ENCODE data around the gene HBP1. TPM values are rescaled to one million over a fixed set of nuclear protein-coding genes. Genes with fewer than 3 reads are reported as not detected.

Gene HBP1
- total RNA-seq, 2 experiments from 2014 or later = 9.3 to 18.1 TPM

DNA sequence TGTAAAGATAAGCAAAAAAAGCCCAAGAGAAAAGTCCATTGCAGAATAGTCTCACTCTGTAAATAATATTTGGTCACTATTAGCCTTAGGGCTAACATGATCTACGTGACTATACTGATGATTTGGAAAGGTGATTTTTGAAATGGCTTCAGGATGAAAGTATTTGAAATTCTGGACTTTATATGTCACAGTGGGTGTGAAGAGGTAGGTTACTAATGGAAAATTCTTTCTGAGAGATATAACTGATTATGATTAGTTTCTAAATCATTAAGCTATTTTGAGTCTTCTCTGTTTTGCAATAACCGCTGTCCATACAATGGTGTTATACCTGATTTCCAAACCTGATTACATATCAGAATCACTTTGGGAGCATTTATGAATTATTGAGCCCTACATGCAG lies 20.1 kb upstream of the HBP1 start:
- Histone ChIP-seq H3K4me3 (ENCODE audit: low read depth, low read length, poor library complexity, severe bottlenecking) (no peak overlapping the region), H3K36me3 (ENCODE audit: insufficient read depth, low read length) (peaks cover 75% of the 10 kb centered on the region), H4K20me1 (ENCODE audit: insufficient read depth, low read length) (no peaks in the 10 kb centered on the region; the same call in 1 of the 2 replicates), H3K9me2 (ENCODE audit: insufficient read depth, low read length) (no peaks in the 10 kb centered on the region), H3K27ac (ENCODE audit: low read depth, low read length, poor library complexity, severe bottlenecking) (peak overlapping the region; percentile 53), H3K9me3 (ENCODE audit: low read length) (no peaks in the 10 kb centered on the region), H3K4me1 (ENCODE audit: insufficient read depth, low read length, poor library complexity, severe bottlenecking) (peaks cover 53% of the 10 kb centered on the region), H2AFZ (ENCODE audit: low read length) (no peak overlapping the region), H3K4me2 (ENCODE audit: low read length) (no peak overlapping the region), H3K79me2 (ENCODE audit: insufficient read depth, low read depth, low read length) (peaks cover 33% of the 10 kb centered on the region; the same call in 1 of the 2 replicates)
- intact Hi-C loops (cut with micrococcal nuclease; ENCODE audit: unreplicated experiment) = no loop called here
- ChIA-PET CTCF (ENCODE audit: unreplicated experiment) (interaction anchor here (1.1 to 1.3 kb wide), 2 partner anchors 201 to 356 kb away, joined by 3 to 7 read pairs; no protein-coding TSS in a partner anchor), POLR2A (interaction anchor here (0.6 to 2.7 kb wide), 4 partner anchors 17 to 204 kb away, joined by 3 to 12 read pairs (median 8); no protein-coding TSS in a partner anchor)
- TF ChIP-seq, protein P1, sequence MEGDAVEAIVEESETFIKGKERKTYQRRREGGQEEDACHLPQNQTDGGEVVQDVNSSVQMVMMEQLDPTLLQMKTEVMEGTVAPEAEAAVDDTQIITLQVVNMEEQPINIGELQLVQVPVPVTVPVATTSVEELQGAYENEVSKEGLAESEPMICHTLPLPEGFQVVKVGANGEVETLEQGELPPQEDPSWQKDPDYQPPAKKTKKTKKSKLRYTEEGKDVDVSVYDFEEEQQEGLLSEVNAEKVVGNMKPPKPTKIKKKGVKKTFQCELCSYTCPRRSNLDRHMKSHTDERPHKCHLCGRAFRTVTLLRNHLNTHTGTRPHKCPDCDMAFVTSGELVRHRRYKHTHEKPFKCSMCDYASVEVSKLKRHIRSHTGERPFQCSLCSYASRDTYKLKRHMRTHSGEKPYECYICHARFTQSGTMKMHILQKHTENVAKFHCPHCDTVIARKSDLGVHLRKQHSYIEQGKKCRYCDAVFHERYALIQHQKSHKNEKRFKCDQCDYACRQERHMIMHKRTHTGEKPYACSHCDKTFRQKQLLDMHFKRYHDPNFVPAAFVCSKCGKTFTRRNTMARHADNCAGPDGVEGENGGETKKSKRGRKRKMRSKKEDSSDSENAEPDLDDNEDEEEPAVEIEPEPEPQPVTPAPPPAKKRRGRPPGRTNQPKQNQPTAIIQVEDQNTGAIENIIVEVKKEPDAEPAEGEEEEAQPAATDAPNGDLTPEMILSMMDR (conservative IDR thresholded peaks at IDR 0.05; ENCODE audit: low read length) = no peak; the same call in 1 of the 2 replicates
- no peak for TF ChIP-seq EZH2phosphoT487 (IDR thresholded peaks at IDR 0.05; ENCODE audit: borderline replicate concordance, low read depth, low read length)
- no peak for DNase-seq (ENCODE audit: low spot score)
- no TSS peak for BruUV-seq (replicated peaks)

DNA sequence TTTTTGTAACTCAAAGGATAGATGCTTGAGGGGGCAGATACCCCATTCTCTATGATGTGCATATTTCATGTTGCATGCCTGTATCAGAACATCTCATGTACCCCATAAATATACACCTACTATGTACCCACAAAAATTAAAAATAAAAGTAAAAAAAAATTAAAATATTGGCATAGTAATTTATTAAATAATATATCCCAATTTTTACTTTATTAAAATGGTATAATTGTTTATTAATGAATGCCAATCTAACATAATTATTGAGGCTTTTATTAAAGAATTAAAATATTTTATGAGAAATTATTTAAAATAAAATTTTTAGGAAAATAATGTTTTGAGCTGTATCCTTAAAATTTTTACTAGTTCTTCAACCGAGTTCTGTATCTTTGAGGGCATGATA lies 18.9 kb upstream of the HBP1 start:
- Histone ChIP-seq H3K9me3 (ENCODE audit: low read length) (no peaks in the 10 kb centered on the region), H3K4me2 (ENCODE audit: low read length) (no peak overlapping the region), H3K9me2 (ENCODE audit: insufficient read depth, low read length) (no peaks in the 10 kb centered on the region), H3K4me1 (ENCODE audit: insufficient read depth, low read length, poor library complexity, severe bottlenecking) (peaks cover 44% of the 10 kb centered on the region), H3K27ac (ENCODE audit: low read depth, low read length, poor library complexity, severe bottlenecking) (no peak overlapping the region), H3K79me2 (ENCODE audit: insufficient read depth, low read depth, low read length) (peaks cover 33% of the 10 kb centered on the region; the same call in 1 of the 2 replicates), H3K36me3 (ENCODE audit: insufficient read depth, low read length) (peaks cover 81% of the 10 kb centered on the region), H3K4me3 (ENCODE audit: low read depth, low read length, poor library complexity, severe bottlenecking) (no peak overlapping the region), H4K20me1 (ENCODE audit: insufficient read depth, low read length) (no peaks in the 10 kb centered on the region; the same call in 1 of the 2 replicates), H2AFZ (ENCODE audit: low read length) (no peak overlapping the region)
- CTCF ChIA-PET (ENCODE audit: unreplicated experiment) = interaction anchor here (1.3 kb wide), 1 partner anchor 202 kb away, joined by 7 read pairs; no protein-coding TSS in a partner anchor
- POLR2A ChIA-PET = interaction anchor here (0.6 to 1.3 kb wide), 8 partner anchors 13 to 508 kb away, joined by 3 to 7 read pairs (median 4); partner anchors contain the start of gene HBP1
- no peak for DNase-seq (ENCODE audit: low spot score)
- TF ChIP-seq, protein P1 (conservative IDR thresholded peaks at IDR 0.05; ENCODE audit: low read length) = no peak
- no peak for TF ChIP-seq EZH2phosphoT487 (IDR thresholded peaks at IDR 0.05; ENCODE audit: borderline replicate concordance, low read depth, low read length)
- BruUV-seq (replicated peaks) = no TSS peak
- intact Hi-C loops (cut with micrococcal nuclease; ENCODE audit: unreplicated experiment) = loop anchor here (1.0 kb wide), 2 partner anchors 102 to 203 kb away; no protein-coding TSS in a partner anchor

Data from OCI-LY7 (cell line).